Mesendoderm (in vitro differentiated cells): ENCODE data around the gene CENPP.
"Not testable (repeated sequence)": the region's sequence is repeated elsewhere in the genome, so short reads cannot be mapped to it uniquely, and the experiment has no call there.

Experiments
- DNase-seq: peaks from one replicate; pipeline ENCODE4 v3.0.0; 2013
- H2AK5ac ChIP-seq: 2 replicates; pipeline ENCODE4 v1.6.1; 2013; ENCODE audit warnings: low read length, inconsistent platforms
- H2BK120ac ChIP-seq: 2 replicates; pipeline ENCODE4 v1.6.1; 2013; ENCODE audit warnings: low read depth, mild to moderate bottlenecking, low read length, moderate library complexity, mixed read lengths
- H2BK15ac ChIP-seq: replicated peaks from 2 replicates; pipeline ENCODE4 v1.6.1; 2013; ENCODE audit warnings: low read depth, mild to moderate bottlenecking, moderate library complexity
- H2BK5ac ChIP-seq: 2 replicates; pipeline ENCODE4 v1.6.1; 2013; ENCODE audit warnings: low read length, inconsistent platforms
- H3K18ac ChIP-seq: 2 replicates; pipeline ENCODE4 v1.6.1; 2013; ENCODE audit warnings: mild to moderate bottlenecking, low read length, mixed read lengths
- H3K23ac ChIP-seq: one replicate; pipeline ENCODE4 v1.6.1; 2013; ENCODE audit warnings: low read length
- H3K27ac ChIP-seq: 2 replicates; pipeline ENCODE4 v1.5.1; 2013; ENCODE audit warnings: low read depth, mild to moderate bottlenecking, inconsistent platforms, low read length, moderate library complexity
- H3K27me3 ChIP-seq: 2 replicates; pipeline ENCODE4 v1.6.1; 2013; ENCODE audit warnings: low read length, control low read depth, mild to moderate bottlenecking, inconsistent platforms; ENCODE audit not compliant: insufficient read depth, poor library complexity
- H3K36me3 ChIP-seq: 2 replicates; pipeline ENCODE4 v1.6.1; 2013; ENCODE audit warnings: low read length, inconsistent platforms; ENCODE audit not compliant: control insufficient read depth, insufficient read depth
- H3K4ac ChIP-seq: one replicate; pipeline ENCODE4 v1.6.1; 2013; ENCODE audit warnings: low read depth, mild to moderate bottlenecking, low read length, moderate library complexity
- H3K4me1 ChIP-seq: 2 replicates; pipeline ENCODE4 v1.6.1; 2013; ENCODE audit warnings: low read depth, low read length, inconsistent platforms; ENCODE audit not compliant: control insufficient read depth
- H3K4me2 ChIP-seq: 2 replicates; pipeline ENCODE4 v1.6.1; 2013; ENCODE audit warnings: low read length
- H3K4me3 ChIP-seq: 2 replicates; pipeline ENCODE4 v1.5.1; 2013; ENCODE audit warnings: mild to moderate bottlenecking, low read length
- H3K56ac ChIP-seq: one replicate; pipeline ENCODE4 v1.6.1; 2013; ENCODE audit warnings: low read length
- H3K79me1 ChIP-seq: 2 replicates; pipeline ENCODE4 v1.6.1; 2013; ENCODE audit warnings: low read length, inconsistent platforms
- H3K79me2 ChIP-seq: 2 replicates; pipeline ENCODE4 v1.6.1; 2013; ENCODE audit warnings: mild to moderate bottlenecking, low read length; ENCODE audit not compliant: control insufficient read depth, insufficient read depth
- H3K9ac ChIP-seq: 2 replicates; pipeline ENCODE4 v1.6.1; 2013; ENCODE audit warnings: low read length, inconsistent platforms
- H4K5ac ChIP-seq: one replicate; pipeline ENCODE4 v1.6.1; 2013; ENCODE audit warnings: low read length
- H4K8ac ChIP-seq: one replicate; pipeline ENCODE4 v1.6.1; 2013; ENCODE audit warnings: low read depth, mild to moderate bottlenecking, control low read depth, low read length, moderate library complexity
- WGBS: extraction: QIAGEN DNeasy Blood & Tissue Kit; methylation state at CpG from one replicate; pipeline ENCODE4 v1.1.7; 2013; ENCODE audit warnings: low lambda C conversion rate, missing lambda C conversion rate; ENCODE audit not compliant: insufficient coverage; ENCODE audit errors: extremely low coverage; 5-methylcytosine and 5-hydroxymethylcytosine counted together

Gene CENPP

DNA sequence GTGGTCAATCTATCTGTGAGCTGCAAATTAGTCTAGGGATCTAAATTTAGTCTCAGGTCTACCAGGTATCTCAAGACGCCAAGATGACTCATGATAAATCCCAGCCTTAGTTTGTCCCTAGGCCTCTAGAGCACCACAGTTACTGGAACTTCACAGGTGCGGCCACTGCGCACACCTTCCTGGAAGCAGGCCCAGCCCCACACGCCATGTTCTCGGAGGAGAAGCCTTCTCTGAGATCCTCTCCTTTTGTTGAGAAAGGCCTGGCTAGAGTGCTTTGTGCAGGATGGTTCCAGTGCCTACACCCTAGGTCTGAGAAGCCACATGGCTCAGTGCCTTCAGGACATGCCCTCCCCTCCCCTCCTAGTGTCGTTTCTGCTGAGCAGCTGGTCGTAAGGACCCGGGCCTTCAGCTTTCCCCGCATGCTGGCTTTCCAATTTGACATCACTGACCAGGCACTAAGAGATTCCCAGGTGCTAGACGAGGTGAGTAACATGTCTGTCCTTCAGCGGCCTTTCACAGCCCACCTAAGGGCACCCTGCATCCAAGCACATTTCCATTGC, 292.3 kb downstream of the CENPP start:
- Histone ChIP-seq H2BK120ac (no peak overlapping the region), H2BK15ac (no peak overlapping the region), H4K5ac (no peak overlapping the region), H3K4ac (no peak overlapping the region), H3K4me2 (no peak overlapping the region), H3K79me2 (no peaks in the 10 kb centered on the region), H3K4me3 (no peak overlapping the region), H3K23ac (no peak overlapping the region), H3K27me3 (no peaks in the 10 kb centered on the region), H3K4me1 (no peaks in the 10 kb centered on the region), H4K8ac (no peak overlapping the region), H2AK5ac (no peak overlapping the region), H3K18ac (no peak overlapping the region), H3K27ac (no peak overlapping the region), H3K79me1 (no peaks in the 10 kb centered on the region), H2BK5ac (no peak overlapping the region), H3K36me3 (peaks cover 3% of the 10 kb centered on the region), H3K9ac (no peak overlapping the region), H3K56ac (no peak overlapping the region)
- no CpG with 5 or more reads among the region's 11 CpGs for WGBS
- no peak for DNase-seq

GRCh38 chr9:92618633-92619225, 293.0 kb downstream of the CENPP start:
- no peak overlapping the region for H3K9ac ChIP-seq
- no CpG with 5 or more reads among the region's 10 CpGs for WGBS
- H4K5ac ChIP-seq, result no peak overlapping the region
- no peak overlapping the region for H2BK120ac ChIP-seq
- H3K4me2 ChIP-seq, result no peak overlapping the region
- no peak overlapping the region for H3K4me3 ChIP-seq
- H2AK5ac ChIP-seq, result no peak overlapping the region
- no peak overlapping the region for H3K18ac ChIP-seq
- no peak overlapping the region for H4K8ac ChIP-seq
- H3K56ac ChIP-seq, result no peak overlapping the region
- H3K79me2 ChIP-seq, result no peaks in the 10 kb centered on the region
- H3K27ac ChIP-seq, result no peak overlapping the region
- H2BK15ac ChIP-seq, result no peak overlapping the region
- H3K4ac ChIP-seq, result no peak overlapping the region
- H3K4me1 ChIP-seq, result no peaks in the 10 kb centered on the region
- H2BK5ac ChIP-seq, result no peak overlapping the region
- H3K36me3 ChIP-seq, result peaks cover 3% of the 10 kb centered on the region
- H3K27me3 ChIP-seq, result no peaks in the 10 kb centered on the region
- no peak overlapping the region for H3K23ac ChIP-seq
- no peaks in the 10 kb centered on the region for H3K79me1 ChIP-seq
- DNase-seq, result no peak

DNA sequence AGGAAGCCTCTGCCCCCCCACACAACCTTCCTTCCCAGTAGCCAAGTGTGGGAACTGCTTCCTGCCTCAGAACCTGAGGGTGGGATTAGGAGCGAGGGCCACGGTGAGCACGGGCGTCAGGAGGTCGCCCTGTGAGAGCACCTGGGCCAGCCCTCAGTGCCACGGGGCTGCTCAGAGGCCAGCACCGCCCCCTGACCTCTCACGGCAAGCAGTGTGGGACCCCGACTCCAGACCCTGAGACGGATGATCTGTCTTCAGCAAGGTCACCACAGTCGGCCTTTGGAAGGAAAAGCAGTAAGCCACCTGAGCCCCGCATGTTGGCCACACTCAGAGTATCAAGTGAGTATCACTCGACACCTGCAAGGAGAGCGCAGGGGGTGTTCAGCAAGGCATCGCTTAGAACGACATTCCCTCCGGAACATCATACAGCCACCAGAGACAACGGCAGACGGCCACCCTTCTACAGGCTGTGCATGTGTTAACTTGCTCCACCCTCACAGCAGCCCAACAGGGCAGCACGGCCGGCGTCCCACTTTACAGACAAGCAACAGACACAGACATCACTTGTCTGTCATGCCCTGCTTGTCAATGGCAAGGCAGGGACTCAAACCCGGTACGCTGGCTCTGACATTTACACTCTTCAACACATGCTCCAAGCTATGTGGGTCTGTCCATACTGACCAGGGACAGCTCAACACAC, 294.0 kb downstream of the CENPP start:
- peaks cover 3% of the 10 kb centered on the region for H3K36me3 ChIP-seq
- no peak overlapping the region for H2BK5ac ChIP-seq
- H2BK15ac ChIP-seq, result no peak overlapping the region
- no peak overlapping the region for H3K4me3 ChIP-seq
- no peak overlapping the region for H3K23ac ChIP-seq
- H2BK120ac ChIP-seq, result no peak overlapping the region
- no peaks in the 10 kb centered on the region for H3K79me2 ChIP-seq
- H3K4me1 ChIP-seq, result no peaks in the 10 kb centered on the region
- H3K79me1 ChIP-seq, result no peaks in the 10 kb centered on the region
- no peak overlapping the region for H2AK5ac ChIP-seq
- H3K4ac ChIP-seq, result no peak overlapping the region
- WGBS, result no CpG with 5 or more reads among the region's 24 CpGs
- H4K8ac ChIP-seq, result no peak overlapping the region
- H3K56ac ChIP-seq, result no peak overlapping the region
- DNase-seq, result no peak
- no peak overlapping the region for H3K18ac ChIP-seq
- H4K5ac ChIP-seq, result no peak overlapping the region
- H3K27ac ChIP-seq, result no peak overlapping the region
- no peak overlapping the region for H3K4me2 ChIP-seq
- no peaks in the 10 kb centered on the region for H3K27me3 ChIP-seq
- H3K9ac ChIP-seq, result no peak overlapping the region

- Histone ChIP-seq H2BK120ac (no peak overlapping the region), H3K4me3 (no peak overlapping the region), H3K79me1 (no peaks in the 10 kb centered on the region), H3K27ac (no peak overlapping the region), H3K18ac (no peak overlapping the region), H2BK5ac (no peak overlapping the region), H3K79me2 (no peaks in the 10 kb centered on the region), H3K27me3 (no peaks in the 10 kb centered on the region), H3K4me1 (no peaks in the 10 kb centered on the region), H3K56ac (no peak overlapping the region), H3K9ac (no peak overlapping the region), H3K23ac (no peak overlapping the region), H3K4me2 (no peak overlapping the region), H4K8ac (no peak overlapping the region), H3K4ac (no peak overlapping the region), H2AK5ac (no peak overlapping the region), H3K36me3 (peaks cover 3% of the 10 kb centered on the region), H4K5ac (no peak overlapping the region), H2BK15ac (no peak overlapping the region)
- DNase-seq, result no peak
- WGBS, result no CpG with 5 or more reads among the region's 5 CpGs
Observed at GRCh38 chr9:92620845-92621244, 295.1 kb downstream of the CENPP start.

- not testable (repeated sequence) for H2AK5ac ChIP-seq, H3K18ac ChIP-seq
- no CpG with 5 or more reads among the region's 3 CpGs for WGBS
Observed at GRCh38 chr9:92623936-92624335, 298.2 kb downstream of the CENPP start.

More at GRCh38 chr9:92623936-92624335, 298.2 kb downstream of the CENPP start:
- not testable (repeated sequence) for H2BK5ac ChIP-seq, H2BK120ac ChIP-seq, H2BK15ac ChIP-seq, H3K4me1 ChIP-seq, H3K4me3 ChIP-seq, H4K8ac ChIP-seq, H3K9ac ChIP-seq, H3K4ac ChIP-seq, H3K56ac ChIP-seq, H3K79me1 ChIP-seq, H3K36me3 ChIP-seq, H3K23ac ChIP-seq, H3K27ac ChIP-seq, H3K27me3 ChIP-seq, H3K79me2 ChIP-seq, H3K4me2 ChIP-seq, H4K5ac ChIP-seq, DNase-seq
